Stomach (tissue), 4 donors: Measurements from ENCODE around the gene ZNF423.

ENCODE experiments used
- CTCF ChIP-seq, 7 experiments: fragments of 450-650 bp in 4 of 7; fragments of 200-600 bp in 3 of 7; sonication (generic) in 3 of 7; IDR thresholded peaks; one replicate each; pipeline ENCODE4 v1.5.1; 2016 to 2019; ENCODE audit warnings: antibody characterized with exemption in 7 of 7, control low read depth in 2 of 7, mild to moderate bottlenecking in 1 of 7
- POLR2A ChIP-seq, 4 donors: fragments of 450-650 bp; IDR thresholded peaks; one replicate each; pipeline ENCODE4 v1.6.1; 2016; ENCODE audit warnings: antibody characterized with exemption in 4 of 4, control low read depth in 2 of 4, mild to moderate bottlenecking in 1 of 4, moderate library complexity in 1 of 4
- POLR2AphosphoS5 ChIP-seq, 3 donors: sonication (generic); formaldehyde crosslinking; IDR thresholded peaks; one replicate each; pipeline ENCODE4 v1.6.1; 2016; ENCODE audit warnings: antibody characterized with exemption in 3 of 3

- no peak for TF ChIP-seq POLR2AphosphoS5 (IDR thresholded peaks at IDR 0.05)
- no peak for TF ChIP-seq CTCF (IDR thresholded peaks at IDR 0.05)
- no peak for TF ChIP-seq POLR2A (IDR thresholded peaks at IDR 0.05)
Measured at GRCh38 chr16:49442805-49443204, 413.1 kb downstream of the ZNF423 start.
